AG04450 (cell line): ENCODE data around the gene TBCC. TPM values are rescaled to one million over a fixed set of nuclear protein-coding genes. Genes with fewer than 3 reads are reported as not detected.

ENCODE experiments used
- CTCF ChIA-PET: fragments of 300-600, 350-600 bp; formaldehyde crosslinking; extraction: SDS; loops from one replicate; lab custom pipeline; 2022; ENCODE audit warnings: antibody characterized with exemption, inconsistent platforms; lab: Charles Lee
- POLR2A ChIA-PET: fragments of 350-600 bp; formaldehyde crosslinking; extraction: SDS; loops from one replicate; lab custom pipeline; 2021; ENCODE audit warnings: antibody characterized with exemption, inconsistent platforms; lab: Yijun Ruan, JAX
- DNase-seq: peaks from one replicate; pipeline ENCODE4 v3.0.0-alpha.2; 2011; ENCODE audit warnings: low read depth, low spot score
- H3K27ac ChIP-seq: one replicate; pipeline ENCODE4 v1.5.1; 2012; ENCODE audit warnings: low read depth, low read length, control low read depth
- H3K27me3 ChIP-seq: one replicate; pipeline ENCODE4 v1.6.0; 2012; ENCODE audit warnings: low read length; ENCODE audit not compliant: control insufficient read depth, insufficient read depth
- H3K4me3 ChIP-seq: 2 replicates; pipeline ENCODE4 v1.5.1; 2011; ENCODE audit warnings: mild to moderate bottlenecking, low read depth, low read length, control low read depth
- H3K9me3 ChIP-seq: 2 replicates; pipeline ENCODE4 v1.5.1; 2012; ENCODE audit warnings: low read length; ENCODE audit not compliant: control insufficient read depth, insufficient read depth
- polyA plus RNA-seq: library from polyadenylated mRNA; depleted of rRNA; stranded (reverse); fragments of >200 nt; gene quantifications from 2 replicates; pipeline ENCODE4 v1.2.3, GENCODE V29; 2011
- TF ChIP-seq, protein P1 (sequence below): IDR thresholded peaks from 2 replicates; pipeline ENCODE4 v1.5.1; 2011; ENCODE audit warnings: low read depth, low read length, control low read depth, inconsistent platforms

TBCC gene
- polyA plus RNA-seq, 1 experiment = 19.6 TPM

DNA sequence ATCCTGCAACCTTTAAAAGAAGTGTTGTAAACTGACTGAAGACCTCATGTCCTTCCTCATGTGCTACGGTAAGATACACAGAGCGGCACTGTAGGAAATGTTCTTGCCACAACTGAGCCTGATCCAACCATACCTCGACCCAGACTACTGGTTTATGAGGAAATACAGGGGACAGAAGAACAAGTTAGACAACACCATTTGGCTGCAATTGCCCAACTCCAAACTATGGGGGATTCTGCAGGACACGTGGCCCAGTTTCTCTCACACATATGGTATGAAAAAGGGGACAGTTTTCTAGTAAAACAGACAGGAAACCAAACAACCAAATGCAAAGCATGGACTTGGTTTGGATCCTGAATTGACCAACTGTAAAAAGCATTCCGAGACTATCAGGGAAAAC lies 34.0 kb downstream of the TBCC start:
- ChIA-PET CTCF (no interaction called here), POLR2A (no interaction called here)
- Histone ChIP-seq H3K4me3 (no peak overlapping the region), H3K9me3 (peaks cover 20% of the 10 kb centered on the region), H3K27ac (no peak overlapping the region), H3K27me3 (no peaks in the 10 kb centered on the region)
- TF ChIP-seq, protein P1, sequence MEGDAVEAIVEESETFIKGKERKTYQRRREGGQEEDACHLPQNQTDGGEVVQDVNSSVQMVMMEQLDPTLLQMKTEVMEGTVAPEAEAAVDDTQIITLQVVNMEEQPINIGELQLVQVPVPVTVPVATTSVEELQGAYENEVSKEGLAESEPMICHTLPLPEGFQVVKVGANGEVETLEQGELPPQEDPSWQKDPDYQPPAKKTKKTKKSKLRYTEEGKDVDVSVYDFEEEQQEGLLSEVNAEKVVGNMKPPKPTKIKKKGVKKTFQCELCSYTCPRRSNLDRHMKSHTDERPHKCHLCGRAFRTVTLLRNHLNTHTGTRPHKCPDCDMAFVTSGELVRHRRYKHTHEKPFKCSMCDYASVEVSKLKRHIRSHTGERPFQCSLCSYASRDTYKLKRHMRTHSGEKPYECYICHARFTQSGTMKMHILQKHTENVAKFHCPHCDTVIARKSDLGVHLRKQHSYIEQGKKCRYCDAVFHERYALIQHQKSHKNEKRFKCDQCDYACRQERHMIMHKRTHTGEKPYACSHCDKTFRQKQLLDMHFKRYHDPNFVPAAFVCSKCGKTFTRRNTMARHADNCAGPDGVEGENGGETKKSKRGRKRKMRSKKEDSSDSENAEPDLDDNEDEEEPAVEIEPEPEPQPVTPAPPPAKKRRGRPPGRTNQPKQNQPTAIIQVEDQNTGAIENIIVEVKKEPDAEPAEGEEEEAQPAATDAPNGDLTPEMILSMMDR = no peak
- no peak for DNase-seq

DNA sequence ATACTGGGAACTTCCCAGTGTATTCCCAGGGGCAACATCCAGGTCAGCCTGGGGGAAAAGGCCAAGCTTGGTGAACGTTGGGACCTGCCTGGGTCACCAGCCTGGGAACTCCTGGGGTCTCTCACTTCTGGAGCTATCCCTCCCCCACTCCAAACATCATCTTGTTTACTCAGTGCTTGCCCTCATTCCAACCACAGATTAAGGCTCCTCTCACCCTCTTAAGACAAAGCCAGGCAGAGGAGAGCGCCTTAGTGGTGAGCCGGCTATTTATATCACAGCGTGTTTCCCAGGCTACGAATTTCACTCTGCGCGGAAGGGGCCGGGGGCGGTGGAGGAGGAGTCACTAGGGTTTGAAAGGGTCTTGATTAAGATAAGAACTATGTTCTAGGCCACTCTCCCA lies 35.6 kb downstream of the TBCC start:
- no peak overlapping the region for H3K4me3 ChIP-seq
- TF ChIP-seq, protein P1 = no peak
- no peak overlapping the region for H3K27ac ChIP-seq
- no peak for DNase-seq
- ChIA-PET CTCF (no interaction called here), POLR2A (no interaction called here)
- H3K9me3 ChIP-seq = peaks cover 20% of the 10 kb centered on the region
- no peaks in the 10 kb centered on the region for H3K27me3 ChIP-seq

DNA sequence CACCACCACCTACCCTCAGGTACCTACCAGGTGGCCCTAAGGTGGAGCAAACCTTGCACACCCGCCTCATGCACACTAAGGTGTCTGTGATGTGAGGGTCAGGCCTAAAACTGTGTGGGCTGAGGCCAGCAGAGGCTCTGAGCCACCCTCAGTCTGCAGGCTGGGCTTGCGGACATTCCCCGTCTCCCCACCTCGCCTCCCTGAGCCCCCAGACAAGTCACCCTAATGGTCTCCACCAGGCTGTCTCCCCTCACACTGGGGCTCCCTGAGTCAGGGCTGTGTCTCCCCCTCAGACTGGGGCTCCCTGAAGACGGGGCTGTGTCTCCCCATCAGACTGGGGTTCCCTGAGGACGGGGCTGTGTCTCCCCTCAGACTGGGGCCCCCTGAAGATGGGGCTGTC lies 36.0 kb downstream of the TBCC start:
- no peak overlapping the region for H3K4me3 ChIP-seq
- H3K27ac ChIP-seq = no peak overlapping the region
- peaks cover 20% of the 10 kb centered on the region for H3K9me3 ChIP-seq
- no peaks in the 10 kb centered on the region for H3K27me3 ChIP-seq
- CTCF ChIA-PET = no interaction called here
- DNase-seq = no peak
- TF ChIP-seq, protein P1 = no peak
- POLR2A ChIA-PET = no interaction called here

DNA sequence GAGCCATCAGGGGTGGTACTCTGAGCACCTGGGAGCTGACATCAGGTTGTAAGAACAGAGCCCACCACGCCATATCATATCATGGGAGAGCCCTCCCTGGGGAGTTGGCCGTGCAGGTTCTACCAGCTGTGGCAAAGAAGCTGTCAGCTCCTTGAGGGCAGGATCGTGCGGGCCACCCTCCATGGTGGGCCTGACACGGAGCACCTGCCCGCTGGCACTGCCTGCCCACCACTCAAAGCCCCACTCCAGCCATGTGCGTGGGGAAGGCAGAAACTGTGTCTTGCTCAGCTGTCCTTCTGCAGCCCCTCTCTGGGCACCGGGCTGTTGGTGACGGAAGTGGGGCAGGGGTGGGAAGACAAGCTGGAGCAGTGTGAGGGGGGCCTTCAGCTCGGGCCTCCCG lies 37.8 kb downstream of the TBCC start:
- Histone ChIP-seq H3K27me3 (no peaks in the 10 kb centered on the region), H3K4me3 (no peak overlapping the region), H3K9me3 (peaks cover 12% of the 10 kb centered on the region), H3K27ac (no peak overlapping the region)
- TF ChIP-seq, protein P1 = no peak
- POLR2A ChIA-PET = interaction anchor here (0.9 kb wide), 1 partner anchor 74 kb away, joined by 7 read pairs; the partner anchor contains the start of gene BICRAL
- no peak for DNase-seq
- CTCF ChIA-PET = no interaction called here

DNA sequence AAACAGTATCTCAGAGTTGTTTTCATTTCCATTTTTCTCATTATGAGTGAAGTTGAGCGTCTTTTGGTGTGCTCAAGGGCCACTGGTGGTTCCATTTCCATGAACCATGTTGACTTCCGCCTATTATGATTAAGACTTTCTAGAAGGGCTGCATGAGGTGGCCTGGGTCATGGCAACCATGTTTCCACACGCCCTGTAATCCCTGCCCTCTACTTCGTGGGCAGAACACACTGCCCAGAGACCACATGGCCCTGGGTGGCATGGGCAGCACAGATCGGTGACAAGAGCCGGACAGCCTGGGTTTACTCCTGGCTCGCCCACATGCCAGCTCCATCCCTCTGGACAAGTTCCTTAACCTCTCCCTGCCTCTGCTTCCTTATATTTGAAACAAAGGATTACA lies 38.3 kb downstream of the TBCC start:
- no peak overlapping the region for H3K27ac ChIP-seq

More for the DNA sequence above, 38.3 kb downstream of the TBCC start:
- DNase-seq = no peak
- H3K27me3 ChIP-seq = no peaks in the 10 kb centered on the region
- no peak overlapping the region for H3K4me3 ChIP-seq
- peaks cover 11% of the 10 kb centered on the region for H3K9me3 ChIP-seq
- POLR2A ChIA-PET = interaction anchor here (0.9 kb wide), 1 partner anchor 75 kb away, joined by 7 read pairs; the partner anchor contains the start of gene BICRAL
- TF ChIP-seq, protein P1 = no peak
- CTCF ChIA-PET = no interaction called here
